HG03575 (cell line): Measurements from ENCODE around the gene SLC16A5.

Experiments
- ATAC-seq: cut with Tn5 transposase; IDR thresholded peaks from one replicate; pipeline ENCODE4 v1.9.1; 2021; ENCODE audit not compliant: unreplicated experiment, insufficient number of reproducible peaks, low FRiP score; ENCODE audit errors: extremely low read depth

The SLC16A5 gene

DNA sequence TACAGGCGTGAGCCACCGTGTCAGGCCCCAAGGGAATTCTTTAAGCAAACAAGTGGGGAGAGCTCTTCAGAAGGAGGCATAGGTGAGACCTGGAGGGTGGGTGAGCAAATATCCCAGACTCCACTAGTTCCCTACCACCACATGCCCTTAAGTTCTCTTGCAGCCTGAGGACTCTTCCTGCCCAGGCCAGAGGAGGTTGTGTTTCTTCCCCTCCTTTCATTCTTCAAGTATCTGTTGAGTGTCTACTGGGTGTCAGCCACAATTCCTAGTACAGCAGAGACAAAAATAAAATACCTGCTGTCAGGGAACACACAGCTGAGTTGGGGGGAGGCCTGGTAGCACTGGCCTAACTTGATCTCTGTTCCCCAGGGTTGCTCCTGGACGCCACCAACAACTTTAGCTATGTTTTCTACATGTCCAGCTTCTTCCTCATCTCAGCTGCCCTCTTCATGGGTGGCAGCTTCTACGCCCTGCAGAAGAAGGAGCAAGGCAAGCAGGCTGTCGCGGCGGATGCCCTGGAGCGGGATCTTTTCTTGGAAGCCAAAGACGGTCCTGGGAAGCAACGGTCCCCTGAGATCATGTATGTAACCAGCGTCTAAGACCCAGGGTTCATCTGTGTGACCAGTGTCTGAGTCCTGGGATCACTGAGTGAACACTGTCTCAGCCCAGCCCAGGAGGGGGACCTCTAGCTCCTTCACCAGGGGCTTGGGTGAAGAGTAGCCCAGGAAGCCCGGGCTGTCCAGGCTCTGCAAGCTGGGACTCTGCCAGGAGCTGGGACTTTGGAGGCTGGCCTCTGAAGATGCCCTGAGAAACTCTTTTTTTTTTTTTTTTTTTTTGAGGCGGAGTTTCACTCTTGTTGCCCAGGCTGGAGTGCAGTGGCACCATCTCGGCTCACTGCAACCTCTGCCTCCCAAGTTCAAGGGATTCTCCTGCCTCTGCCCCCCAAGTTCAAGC, 16.1 kb downstream of the SLC16A5 start:
- ATAC-seq = no peak

DNA sequence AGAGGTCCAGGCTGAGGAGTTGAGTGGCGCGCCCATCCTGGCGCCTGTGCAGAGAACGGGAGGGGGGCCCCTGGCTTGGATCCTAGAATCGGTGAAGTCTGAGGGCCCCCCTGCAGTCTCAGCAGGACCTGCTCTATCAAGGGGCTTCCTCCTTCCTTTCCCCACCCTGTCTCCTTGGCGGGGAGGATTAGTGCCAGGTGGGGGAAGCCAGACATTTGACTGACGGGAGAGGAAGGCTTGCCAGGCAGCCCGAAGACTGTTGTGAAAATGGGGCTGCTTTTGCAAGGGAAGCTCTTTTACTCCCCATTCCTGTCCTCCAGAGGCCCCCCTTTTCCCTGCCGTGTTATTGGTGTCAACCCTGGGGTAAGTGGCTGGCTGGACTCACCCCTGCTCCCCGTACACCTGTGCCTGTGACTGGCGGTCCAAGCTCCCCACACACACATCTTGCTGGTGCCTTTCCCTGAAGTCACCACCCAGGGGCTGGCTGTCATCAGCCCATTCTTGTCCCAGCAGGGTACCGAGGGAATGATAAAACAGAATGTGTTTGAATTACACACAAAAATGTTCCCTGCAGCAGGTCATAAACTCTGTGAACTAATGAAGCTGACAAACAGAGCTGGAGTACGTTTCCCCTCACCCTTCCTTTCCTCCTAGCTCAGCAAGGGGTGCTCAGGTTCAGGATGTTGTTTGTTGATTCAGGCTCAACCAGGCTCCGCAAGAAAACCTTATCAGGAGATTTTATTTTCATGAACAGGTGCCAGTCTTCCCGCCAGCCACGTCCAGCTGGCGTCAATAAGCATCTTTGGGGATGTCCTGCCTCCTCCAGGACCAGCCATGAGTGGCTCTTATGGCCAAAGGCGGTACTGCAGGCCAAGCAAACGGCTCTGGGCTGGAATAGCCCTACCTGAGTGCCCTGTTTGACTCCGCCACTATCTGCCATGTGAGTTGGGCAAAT, 17.6 kb downstream of the SLC16A5 start:
- ATAC-seq = no peak

DNA sequence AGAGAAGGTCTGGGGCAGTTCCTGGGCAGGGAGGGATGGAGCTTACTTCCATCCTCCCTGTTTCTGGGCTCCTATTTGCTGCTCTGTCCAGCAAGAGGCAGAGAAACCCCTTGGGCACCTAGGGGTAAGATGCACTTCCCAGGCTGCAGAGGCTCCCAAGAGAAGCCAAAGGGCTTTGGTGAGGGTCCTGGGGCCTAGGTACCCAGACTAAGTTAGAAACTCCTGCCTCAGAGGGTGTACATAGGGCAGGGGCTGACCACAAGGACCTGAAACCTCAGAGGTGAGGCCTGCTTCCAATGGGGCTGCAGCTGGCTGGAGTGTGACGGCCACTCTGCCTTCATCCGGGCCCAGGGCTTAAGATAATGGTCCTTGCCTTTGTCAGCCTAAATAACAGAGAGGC, 20.4 kb downstream of the SLC16A5 start:
- ATAC-seq = no peak

DNA sequence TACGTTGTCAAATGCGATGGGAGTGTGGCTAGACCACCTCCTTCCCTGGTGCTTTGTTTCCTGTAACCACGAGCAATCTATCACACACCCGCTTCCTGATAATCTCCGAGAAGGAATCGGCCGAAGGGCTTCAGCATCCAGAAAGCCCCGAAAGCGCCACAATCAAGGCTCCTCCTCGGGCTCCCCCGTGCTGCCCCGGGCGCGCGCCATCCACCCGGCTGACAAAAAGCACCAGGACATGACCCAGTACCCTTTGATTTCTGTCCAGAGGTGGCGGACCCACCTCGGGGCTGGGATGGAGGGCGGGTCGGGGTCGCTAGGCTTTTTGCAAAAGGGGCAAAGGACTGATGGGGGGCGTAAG, 21.3 kb downstream of the SLC16A5 start:
- no peak for ATAC-seq

DNA sequence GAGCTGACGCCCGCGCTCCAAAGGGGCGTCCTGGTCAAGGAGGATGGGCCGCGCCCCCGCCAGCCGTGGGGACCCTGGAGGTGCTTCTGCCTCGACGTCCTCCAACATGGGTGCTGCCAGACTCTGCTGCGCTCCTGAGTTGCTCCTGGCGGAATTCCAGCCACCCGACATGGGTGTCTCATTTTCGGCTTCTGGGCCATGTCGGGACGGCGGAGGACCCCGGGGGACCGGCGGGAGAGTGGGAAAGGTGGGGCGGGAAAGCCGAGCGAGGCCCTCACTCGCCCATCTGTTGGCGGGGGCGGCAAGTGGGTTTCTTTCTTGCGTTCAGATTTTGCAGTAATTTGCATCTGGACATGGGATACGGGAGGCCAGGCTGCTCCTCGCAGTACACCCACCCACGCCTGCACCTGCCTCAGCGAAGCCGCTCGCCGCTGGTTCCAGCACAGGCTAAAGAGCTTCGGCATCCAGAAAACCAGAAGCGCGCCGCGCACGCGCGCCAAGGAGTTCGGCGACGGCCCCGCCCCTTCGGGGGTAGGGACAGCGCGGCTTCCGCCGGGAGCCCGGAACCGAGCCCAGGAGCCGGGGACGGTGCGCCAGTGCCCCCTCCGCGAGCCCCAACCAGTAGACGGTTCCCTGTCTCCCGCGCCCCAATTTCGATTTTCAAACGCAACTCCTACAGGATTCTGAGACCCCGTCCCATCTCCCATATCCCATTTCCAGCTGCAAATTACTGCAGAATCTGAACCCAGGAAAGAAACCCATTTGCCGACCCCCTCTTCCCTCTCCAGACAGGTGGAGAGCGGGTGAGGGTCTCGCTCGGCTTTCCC, 21.9 kb downstream of the SLC16A5 start, which contains the start of gene ARMC7:
TSS of gene ARMC7 (plus strand) at position 563 of the 827 bp plus-strand sequence. CDS start 320 bp downstream, outside the sequence.
- ATAC-seq = no peak

DNA sequence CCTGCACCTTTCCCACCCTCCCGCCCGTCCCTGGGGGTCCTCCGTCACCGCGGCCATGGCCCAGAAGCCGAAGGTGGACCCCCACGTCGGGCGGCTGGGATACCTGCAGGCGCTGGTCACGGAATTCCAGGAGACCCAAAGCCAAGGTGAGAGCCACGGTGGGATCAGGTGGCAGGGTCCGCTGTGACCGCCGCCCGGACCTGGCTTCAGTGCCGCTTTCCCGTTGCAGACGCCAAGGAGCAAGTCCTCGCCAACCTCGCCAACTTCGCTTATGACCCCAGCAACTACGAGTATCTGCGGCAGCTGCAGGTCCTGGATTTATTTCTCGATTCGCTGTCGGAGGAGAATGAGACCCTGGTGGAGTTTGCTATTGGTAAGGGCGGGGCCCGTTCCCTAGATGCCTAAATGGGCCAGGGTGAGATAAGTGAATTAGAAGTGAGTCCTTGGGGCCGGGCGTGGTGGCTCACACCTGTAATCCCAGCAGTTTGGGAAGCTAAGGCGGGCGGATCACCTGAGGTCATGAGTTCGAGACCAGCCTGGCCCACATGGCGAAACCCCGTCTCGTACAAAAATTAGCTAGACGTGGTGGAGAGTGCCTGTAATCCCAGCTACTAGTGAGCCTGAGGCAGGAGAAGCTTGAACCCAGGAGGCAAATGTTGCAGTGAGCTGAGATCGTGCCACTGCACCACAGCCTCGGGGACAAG, 22.6 kb downstream of the SLC16A5 start:
- ATAC-seq = no peak

DNA sequence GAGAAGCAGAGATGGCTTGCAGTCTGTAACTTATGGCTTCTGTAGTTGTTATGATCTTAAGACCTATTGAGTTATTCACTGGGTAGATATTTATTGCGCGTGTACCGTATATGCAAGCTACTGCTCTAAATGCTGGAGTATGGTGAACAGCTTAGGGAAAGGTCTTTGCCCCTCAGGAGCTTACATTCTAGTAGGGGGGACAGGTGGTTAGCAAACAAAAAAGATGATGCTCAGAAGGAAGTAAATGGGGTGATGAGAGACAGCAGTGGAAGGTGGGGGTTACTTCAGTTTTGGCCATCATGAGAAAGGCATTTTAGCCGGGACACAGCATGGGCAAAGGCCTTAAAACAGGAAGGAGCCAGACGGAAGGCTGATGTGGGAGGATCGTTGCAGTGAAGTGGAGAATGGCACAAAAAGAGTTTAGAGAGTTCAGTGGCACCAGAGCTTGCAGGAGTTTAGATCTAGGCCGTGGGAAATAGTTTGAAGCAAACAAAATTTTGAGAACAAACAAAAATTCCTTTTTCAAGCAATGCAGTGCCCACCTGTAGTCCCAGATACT, 24.1 kb downstream of the SLC16A5 start:
- ATAC-seq = no peak

DNA sequence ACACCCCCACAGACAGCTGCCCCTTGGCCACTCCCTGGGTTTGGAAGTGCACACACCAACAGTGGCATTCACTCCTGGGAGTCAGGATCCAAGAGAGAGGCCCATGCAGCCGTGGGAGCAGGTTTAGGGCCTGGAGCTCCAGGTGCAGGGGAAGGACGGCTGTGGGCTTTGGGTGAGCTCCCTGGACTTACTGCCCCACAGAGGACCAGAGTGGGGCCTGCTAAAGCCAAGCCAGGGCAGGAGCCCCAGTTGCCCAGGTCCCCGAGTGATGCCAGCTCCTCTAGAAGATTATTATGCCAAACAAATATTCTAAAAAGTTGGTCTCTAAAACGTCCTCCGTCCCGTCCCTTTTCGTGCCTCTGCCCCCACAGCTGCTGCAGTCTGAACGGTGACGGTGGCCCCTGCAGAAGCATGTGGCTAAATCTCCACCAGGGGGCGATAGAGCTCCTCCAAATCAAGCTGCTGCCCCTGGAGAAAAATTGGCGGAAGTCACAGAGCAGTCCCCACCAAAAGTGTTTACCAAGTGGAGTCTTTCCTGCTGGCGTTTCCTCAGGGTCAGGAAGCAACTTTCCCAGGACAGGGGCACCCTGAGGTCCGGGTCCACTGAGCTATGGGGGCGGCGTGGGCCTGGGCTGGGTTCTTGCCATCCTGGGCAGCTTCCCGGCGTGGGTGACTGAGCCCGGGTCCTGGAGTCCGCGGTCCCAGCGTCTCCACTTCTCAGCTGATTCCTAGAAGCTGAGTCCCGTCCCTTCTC, 26.2 kb downstream of the SLC16A5 start:
- no peak for ATAC-seq

DNA sequence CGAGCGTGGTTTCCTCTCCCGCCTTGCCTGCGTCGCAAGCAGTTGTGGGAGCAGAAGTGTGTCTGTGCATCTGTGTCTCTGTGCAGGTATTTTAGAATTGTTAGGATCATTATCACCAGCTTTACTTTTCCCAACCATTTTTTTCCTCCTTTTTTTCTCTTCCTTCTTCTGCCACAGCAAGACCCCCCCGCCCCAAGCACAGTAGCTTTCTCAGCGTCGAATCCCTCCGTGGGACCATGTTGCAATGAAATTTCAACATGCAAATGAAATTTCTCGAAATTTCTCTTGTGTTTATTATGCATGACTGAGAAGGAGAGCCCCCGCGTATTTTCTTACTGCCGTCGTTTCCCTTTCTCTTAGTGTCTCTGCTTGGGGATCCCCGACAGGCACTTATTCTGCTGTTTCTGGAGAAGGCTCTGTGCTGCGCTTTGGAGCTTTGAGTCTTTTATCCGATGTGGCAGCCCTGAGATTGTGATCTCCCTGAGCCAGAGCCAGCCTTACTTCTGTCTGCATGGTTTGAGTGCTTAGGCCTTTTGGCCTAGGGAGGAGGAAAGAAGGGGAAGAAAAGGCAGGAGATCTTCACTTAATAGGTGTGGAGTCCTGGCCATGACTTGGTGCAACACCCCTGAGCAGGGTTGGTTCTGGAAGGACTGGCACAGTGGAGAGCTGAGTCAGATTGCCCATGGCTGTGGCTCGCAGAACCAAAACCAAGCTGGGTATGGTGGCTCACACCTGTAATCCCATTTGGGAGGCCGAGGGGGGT, 27.0 kb downstream of the SLC16A5 start:
- no peak for ATAC-seq

DNA sequence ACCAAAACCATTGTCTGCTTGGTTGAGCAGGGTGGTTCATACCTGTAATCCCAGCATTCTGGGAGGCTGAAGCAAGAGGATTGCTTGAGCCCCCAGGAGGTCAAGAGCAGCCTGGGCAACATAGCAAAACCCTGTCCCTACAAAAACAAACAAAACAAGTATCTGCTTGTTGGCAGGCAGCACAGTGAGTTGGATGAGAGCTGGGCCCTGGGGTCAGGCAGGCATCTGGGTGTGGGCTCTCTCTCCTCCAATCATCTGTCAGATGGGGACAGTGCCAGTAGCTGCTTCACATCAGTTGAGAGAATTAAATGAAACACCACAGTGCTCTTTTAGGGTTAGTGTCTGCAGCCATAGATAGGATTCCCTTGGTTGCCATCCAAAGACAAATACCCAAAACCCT, 27.8 kb downstream of the SLC16A5 start:
- no peak for ATAC-seq

DNA sequence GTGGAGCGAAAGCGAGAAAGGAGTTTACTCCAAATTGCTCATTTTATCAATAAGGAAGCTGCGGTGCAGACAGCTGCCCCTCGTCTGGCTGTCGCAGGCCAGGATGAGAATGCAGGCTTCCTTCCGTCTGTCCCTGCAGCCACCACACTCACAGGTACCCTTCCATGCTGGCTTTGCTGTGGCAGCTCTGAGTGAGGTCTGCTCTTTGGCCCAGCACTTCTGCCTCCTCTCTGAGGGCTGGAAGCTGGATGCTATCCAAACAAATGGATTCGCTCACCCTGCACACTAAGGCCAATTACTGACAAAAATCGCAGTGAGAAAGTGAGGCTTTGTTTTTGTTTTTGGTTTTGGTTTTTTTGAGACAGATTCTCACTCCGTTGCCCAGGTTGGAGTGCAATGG, 29.0 kb downstream of the SLC16A5 start:
- no peak for ATAC-seq

DNA sequence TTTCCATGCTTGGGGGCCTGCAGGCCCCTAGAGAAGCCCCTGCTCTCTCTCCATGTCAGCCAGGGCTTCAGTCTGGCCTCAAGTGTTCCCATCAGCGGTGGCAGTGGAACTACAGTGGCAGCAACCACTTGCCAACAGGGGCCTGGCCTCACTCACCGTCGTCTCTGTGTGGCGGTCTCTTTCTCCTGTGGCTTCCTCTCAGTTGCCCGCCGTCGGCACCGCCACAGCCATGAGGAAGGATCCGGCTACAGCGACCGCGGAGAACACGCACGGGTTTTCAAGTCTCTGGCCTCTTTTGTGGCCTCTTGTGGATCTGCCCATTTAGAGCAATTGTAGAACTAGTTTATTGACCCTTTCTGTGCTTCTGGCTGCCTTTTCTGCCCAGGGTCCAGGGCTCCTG, 30.6 kb downstream of the SLC16A5 start:
- no peak for ATAC-seq

DNA sequence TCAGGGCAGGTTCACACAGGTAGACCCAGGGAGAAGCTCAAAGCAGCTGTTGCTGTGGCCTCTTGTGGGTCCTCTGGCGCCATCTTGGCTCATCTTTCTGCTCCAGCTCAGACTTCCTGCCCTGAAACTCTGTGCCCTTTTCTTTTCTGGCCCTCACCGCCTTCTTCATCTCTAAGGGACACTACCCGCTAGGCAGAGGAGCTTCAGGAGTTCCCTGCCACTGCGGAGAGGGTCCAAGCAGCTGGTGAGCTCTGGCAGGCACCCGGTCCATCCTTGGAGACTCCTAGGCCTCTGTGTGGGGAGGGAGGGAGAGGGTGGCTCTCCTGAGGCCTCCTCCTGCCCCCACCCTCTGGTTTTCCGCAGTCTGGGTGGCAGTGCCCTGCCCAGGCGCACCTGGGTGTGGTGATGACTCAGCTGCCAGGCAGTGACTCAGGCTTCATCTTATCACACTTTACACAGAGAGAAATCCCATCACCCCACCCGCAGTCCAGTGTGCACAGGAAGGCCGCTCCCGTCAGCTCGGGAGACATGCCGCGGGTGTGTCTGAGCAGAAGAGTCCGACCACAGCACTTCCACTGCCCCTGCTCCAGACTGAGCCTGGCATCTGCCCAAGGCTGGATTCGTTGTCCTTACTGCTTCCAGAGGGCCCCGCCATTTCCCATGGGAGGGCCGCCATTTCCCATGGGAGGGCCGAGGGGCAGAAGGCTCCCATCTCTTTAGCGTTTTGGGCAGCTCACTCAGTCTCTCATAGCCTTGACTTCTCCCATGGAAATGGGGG, 36.5 kb downstream of the SLC16A5 start:
- ATAC-seq = no peak

DNA sequence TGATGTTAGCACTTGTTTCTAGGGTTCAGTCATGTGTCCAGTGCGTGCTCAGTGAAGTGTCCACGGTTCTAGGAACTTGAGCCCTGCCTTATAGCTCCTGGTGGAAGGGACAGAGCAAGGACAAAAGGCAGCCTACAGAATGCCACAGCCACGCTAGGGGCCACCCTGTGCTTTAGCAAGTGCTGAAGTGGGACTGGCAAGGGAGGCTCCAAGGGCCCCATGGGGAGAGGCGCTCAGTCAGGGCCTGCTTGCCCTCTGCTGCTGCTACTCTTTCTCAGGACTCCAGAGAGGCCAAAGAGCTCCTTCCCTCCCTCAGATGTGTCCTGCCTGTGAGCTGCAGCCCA, 37.0 kb downstream of the SLC16A5 start:
- ATAC-seq = no peak

DNA sequence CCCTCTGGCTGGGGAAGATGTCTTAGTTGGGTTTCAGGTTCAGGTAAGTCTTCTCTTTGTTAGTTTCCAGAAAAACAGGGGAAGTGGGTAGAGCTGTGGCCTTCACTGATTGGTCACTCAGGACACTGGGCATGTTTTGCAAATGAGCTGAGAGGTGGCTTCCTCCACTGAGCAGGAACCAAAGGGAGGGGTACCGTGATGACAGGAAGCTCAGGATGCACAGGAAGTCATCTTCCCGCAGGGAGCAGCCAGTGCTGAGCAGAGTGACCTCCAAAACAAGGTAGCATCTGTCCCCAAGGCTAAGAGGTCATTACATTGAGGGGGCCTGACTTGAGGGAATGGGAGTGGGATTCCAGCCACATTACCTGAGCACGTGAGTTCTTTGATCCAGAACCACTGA, 38.2 kb downstream of the SLC16A5 start:
- ATAC-seq = no peak

DNA sequence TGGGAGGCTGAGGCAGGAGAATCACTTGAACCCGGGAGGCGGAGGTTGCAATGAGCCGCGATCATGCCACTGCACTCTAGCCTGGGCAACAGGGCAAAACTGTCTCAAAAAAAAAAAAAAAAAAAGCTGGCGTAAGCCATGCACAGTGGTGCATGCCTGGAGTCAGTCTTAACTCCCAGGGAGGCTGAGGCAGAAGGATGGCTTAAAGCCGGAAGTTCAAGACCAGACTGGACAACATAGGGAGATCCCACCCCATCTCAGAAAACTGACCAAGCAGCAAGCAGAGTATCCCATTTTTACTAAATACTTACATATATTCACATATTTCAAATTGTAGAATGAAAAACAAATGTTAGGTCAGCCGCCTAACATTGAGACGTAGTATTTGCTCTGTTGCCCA, 39.2 kb downstream of the SLC16A5 start:
- no peak for ATAC-seq
